NCI-H226 (cell line): Measurements from ENCODE around the gene LMOD1.

Experiments
- DNase-seq: peaks from one replicate; pipeline ENCODE4 v3.0.0-alpha.2; 2015

The LMOD1 gene

DNA sequence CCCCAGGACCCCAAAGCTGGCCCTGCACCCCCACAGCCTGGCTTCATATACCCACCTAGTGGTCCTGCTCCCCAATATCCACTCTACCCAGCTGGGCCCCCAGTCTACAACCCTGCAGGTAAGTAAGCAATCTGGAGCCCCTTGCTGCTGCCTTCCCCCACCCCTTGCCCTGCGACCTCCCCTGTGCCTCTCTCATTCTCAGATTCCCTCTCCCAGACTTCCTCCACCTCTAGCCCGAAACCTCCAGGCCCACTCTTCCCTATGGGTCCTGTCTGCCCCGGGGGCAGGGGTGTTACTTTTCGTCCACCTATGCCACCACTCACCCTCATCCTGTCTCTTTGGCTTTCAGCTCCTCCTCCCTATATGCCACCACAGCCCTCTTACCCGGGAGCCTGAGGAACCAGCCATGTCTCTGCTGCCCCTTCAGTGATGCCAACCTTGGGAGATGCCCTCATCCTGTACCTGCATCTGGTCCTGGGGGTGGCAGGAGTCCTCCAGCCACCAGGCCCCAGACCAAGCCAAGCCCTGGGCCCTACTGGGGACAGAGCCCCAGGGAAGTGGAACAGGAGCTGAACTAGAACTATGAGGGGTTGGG is 54.8 kb downstream of the LMOD1 start:
- no peak for DNase-seq

GRCh38 chr1:201890806-201891450 is 55.4 kb downstream of the LMOD1 start:
- DNase-seq, result no peak

- DNase-seq, result no peak
Observed at GRCh38 chr1:201890223-201890622, 56.1 kb downstream of the LMOD1 start.

GRCh38 chr1:201889090-201889968 is 57.0 kb downstream of the LMOD1 start:
- DNase-seq, result no peak

- DNase-seq, result peak; percentile 36
Observed at GRCh38 chr1:201888282-201889089, 57.9 kb downstream of the LMOD1 start, which contains the start of gene SHISA4. Gene SHISA4, plus strand, starts transcription at chr1:201888898. Its CDS starts 97 bp downstream, at chr1:201888995.

DNA sequence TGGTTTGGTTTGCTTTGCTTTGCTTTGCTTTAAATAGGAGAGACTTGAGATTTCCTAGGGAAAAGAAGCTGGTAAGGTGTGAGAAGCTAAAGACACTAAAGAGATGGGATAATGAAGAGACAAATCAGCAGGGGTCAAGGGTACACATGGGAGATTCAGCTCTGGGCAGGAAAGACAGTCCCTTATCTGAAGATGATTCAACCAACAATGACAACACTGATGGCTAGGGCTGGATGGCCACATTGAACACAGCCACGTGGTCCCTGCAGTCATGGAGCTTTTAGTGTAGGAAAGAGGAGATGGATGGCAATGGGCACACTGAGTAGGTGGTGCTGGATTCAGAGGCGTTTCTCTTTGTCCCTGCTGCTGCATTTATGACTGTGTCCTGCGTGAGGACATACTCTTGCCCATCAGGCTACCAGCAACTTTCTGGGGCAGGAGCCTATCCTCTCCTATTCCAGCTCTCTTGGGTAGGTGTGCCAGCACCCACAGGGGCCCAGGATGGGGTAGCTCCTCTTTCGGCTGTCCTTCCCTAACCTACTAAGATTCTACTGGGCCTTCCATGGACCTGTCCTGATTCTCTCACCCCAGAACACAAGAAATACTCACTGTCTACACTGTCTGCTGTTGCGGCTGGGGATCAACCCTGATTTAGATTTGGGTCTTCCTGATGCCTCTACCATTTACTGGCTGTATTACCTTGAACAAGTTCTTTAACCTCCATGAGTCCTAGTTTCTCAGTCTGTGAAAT is 59.1 kb downstream of the LMOD1 start:
- DNase-seq, result no peak

GRCh38 chr1:201886103-201886885 is 60.1 kb downstream of the LMOD1 start:
- DNase-seq, result peak; percentile 11

- peak; percentile 97 for DNase-seq
Observed at GRCh38 chr1:201885531-201886075, 60.7 kb downstream of the LMOD1 start.

- no peak for DNase-seq
Observed at GRCh38 chr1:201884425-201884824, 61.9 kb downstream of the LMOD1 start.

DNA sequence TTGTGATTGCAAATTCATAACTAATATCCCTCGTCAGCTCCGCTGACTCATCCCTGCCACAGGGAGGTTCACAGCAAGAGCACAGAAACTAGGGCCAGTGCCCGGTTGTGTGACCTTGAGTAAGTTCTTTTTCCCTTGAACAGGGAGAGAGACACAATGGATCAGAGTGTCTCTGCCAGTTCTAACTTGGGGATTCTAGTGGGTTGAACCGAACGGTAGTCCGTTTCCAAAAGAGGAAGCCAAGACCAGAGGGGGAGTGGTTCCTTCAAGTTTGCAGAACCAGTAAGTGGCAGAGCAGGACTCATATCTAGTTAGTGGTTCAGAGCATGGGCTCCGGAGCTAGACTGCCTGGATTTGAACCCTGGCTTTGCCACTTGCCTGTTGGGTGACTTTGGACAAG is 62.6 kb downstream of the LMOD1 start:
- no peak for DNase-seq

- DNase-seq, result no peak
Observed at GRCh38 chr1:201883266-201883665, 63.1 kb downstream of the LMOD1 start.

- DNase-seq, result peak; percentile 77
Observed at GRCh38 chr1:201882665-201883132, 63.6 kb downstream of the LMOD1 start.

DNA sequence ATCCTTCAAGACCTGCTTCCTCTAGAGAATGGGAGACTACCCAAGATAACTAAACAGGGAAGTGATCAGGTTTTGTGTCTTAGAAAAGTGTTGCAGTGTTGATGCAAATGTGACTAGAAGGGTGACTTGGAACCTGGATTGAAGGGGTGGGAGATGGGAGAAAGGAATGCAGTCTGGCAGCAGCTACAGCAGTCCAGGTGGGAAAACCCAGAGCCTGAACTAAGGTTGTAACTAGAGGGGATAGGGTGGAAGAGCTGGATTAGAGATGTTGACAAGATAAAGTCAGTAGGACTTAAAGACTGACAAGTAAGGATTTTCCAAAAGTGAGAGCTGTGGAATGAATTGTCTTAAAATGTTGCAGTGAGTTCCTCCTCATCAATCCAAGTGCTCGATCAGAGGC is 64.7 kb downstream of the LMOD1 start:
- DNase-seq, result no peak

DNA sequence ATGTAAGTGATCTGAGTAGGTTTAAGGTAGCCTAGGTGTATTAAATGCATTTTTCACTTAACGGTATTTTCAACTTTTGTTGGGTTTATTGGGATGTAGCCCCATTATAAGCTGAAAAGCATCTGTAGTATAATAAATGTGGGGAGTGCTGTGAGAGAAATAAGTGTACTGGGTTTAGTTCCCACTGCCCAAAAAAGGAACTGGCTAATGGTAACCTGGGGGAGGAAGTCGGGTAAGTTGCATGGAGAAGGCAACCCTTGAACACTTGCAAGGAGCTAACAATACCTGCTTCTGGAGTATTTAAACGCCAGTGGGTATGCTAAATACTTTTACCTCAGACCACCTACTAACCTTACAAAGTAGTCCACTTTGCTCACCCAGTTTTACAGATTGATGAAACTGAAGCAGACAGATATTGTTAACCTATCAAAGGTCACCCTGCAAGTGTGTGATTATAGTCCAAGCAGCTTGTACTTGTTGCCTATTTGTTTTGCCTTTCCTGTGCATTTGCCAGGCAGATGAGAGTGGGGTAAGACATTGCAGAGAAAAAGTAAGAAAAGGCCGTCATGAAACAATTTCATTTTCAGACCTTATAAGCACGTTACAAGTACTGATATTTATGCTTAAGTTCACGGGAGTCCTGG is 65.3 kb downstream of the LMOD1 start:
- no peak for DNase-seq

- peak; percentile 24 for DNase-seq
Observed at GRCh38 chr1:201877877-201878401, 68.4 kb downstream of the LMOD1 start.

GRCh38 chr1:201876148-201876818 is 70.1 kb downstream of the LMOD1 start:
- DNase-seq, result no peak

GRCh38 chr1:201874672-201875071 is 71.7 kb downstream of the LMOD1 start:
- DNase-seq, result no peak

GRCh38 chr1:201870397-201870796 is 76.0 kb downstream of the LMOD1 start:
- no peak for DNase-seq

GRCh38 chr1:201861448-201861847 is 84.9 kb downstream of the LMOD1 start:
- DNase-seq, result no peak
